HEK293 (cell line): ENCODE data around the gene POMC.

Source experiments
- CTCF ChIA-PET: fragments of 350-600 bp; formaldehyde crosslinking; extraction: SDS; loops from one replicate; lab custom pipeline; 2021; ENCODE audit warnings: antibody characterized with exemption; lab: Yijun Ruan, JAX
- POLR2A ChIA-PET: fragments of 300-600 bp; formaldehyde crosslinking; extraction: SDS; loops from one replicate; lab custom pipeline; 2020; ENCODE audit warnings: antibody characterized with exemption, inconsistent platforms; lab: Yijun Ruan, JAX
- H3K27ac ChIP-seq: fragments of 200-500 bp; sonication (Bioruptor generic); 2 replicates; pipeline ENCODE4 v1.5.1; 2014; ENCODE audit warnings: low read depth, low read length, control low read depth, inconsistent platforms; ENCODE audit errors: extremely low read depth
- H3K36me3 ChIP-seq, 2 experiments: fragments of 200-500 bp in 1 of 2; sonication (Bioruptor generic) in 1 of 2; 1 replicate in 1 of 2; 2 replicates in 1 of 2; pipeline ENCODE4 v1.5.1; 2014 to 2017; ENCODE audit warnings: inconsistent platforms in 2 of 2, low read length in 2 of 2; ENCODE audit not compliant: control insufficient read depth in 2 of 2, insufficient read depth in 1 of 2
- H3K4me1 ChIP-seq: fragments of 200-500 bp; sonication (Bioruptor generic); 2 replicates; pipeline ENCODE4 v1.5.1; 2014; ENCODE audit warnings: mild to moderate bottlenecking, low read length, inconsistent platforms; ENCODE audit not compliant: control insufficient read depth, insufficient read depth
- H3K4me3 ChIP-seq: 2 replicates; pipeline ENCODE4 v1.5.1; 2011; ENCODE audit warnings: low read depth, mild to moderate bottlenecking, control low read depth, low read length, moderate library complexity
- H3K9me3 ChIP-seq: fragments of 200-500 bp; sonication (Bioruptor generic); 2 replicates; pipeline ENCODE4 v1.5.1; 2014; ENCODE audit warnings: low read depth, low read length, inconsistent platforms; ENCODE audit not compliant: control insufficient read depth, insufficient read depth
- CTCF ChIP-seq: fragments of 450-650 bp; formaldehyde crosslinking; IDR thresholded peaks from 2 replicates; pipeline ENCODE4 v1.5.1; 2016; ENCODE audit warnings: missing biosample characterization, missing genetic modification characterization
- MYNN ChIP-seq: fragments of 450-650 bp; formaldehyde crosslinking; IDR thresholded peaks from 2 replicates; pipeline ENCODE4 v1.5.1; 2016; ENCODE audit warnings: missing biosample characterization, missing genetic modification characterization, borderline replicate concordance
- PRDM10 ChIP-seq: fragments of 450-650 bp; formaldehyde crosslinking; IDR thresholded peaks from 2 replicates; pipeline ENCODE4 v1.5.1; 2016; ENCODE audit warnings: missing biosample characterization, missing genetic modification characterization
- PRDM2 ChIP-seq: fragments of 450-650 bp; formaldehyde crosslinking; IDR thresholded peaks from 2 replicates; pipeline ENCODE4 v1.5.1; 2016; ENCODE audit warnings: missing biosample characterization, missing genetic modification characterization, borderline replicate concordance
- SP3 ChIP-seq: fragments of 450-650 bp; formaldehyde crosslinking; IDR thresholded peaks from 2 replicates; pipeline ENCODE4 v1.5.1; 2016; ENCODE audit warnings: missing biosample characterization, missing genetic modification characterization
- ZBTB10 ChIP-seq: fragments of 450-650 bp; formaldehyde crosslinking; IDR thresholded peaks from 2 replicates; pipeline ENCODE4 v1.5.1; 2016; ENCODE audit warnings: missing biosample characterization, missing genetic modification characterization
- ZFP69B ChIP-seq: fragments of 450-650 bp; formaldehyde crosslinking; IDR thresholded peaks from 2 replicates; pipeline ENCODE4 v1.5.1; 2016; ENCODE audit warnings: missing biosample characterization, missing genetic modification characterization
- ZNF140 ChIP-seq: fragments of 450-650 bp; formaldehyde crosslinking; IDR thresholded peaks from 2 replicates; pipeline ENCODE4 v1.5.1; 2016; ENCODE audit warnings: missing biosample characterization, missing genetic modification characterization
- ZNF18 ChIP-seq: fragments of 450-650 bp; formaldehyde crosslinking; IDR thresholded peaks from 2 replicates; pipeline ENCODE4 v1.5.1; 2016; ENCODE audit warnings: missing biosample characterization, missing genetic modification characterization
- ZNF266 ChIP-seq: fragments of 450-650 bp; formaldehyde crosslinking; IDR thresholded peaks from 2 replicates; pipeline ENCODE4 v1.5.1; 2016; ENCODE audit warnings: missing biosample characterization, missing genetic modification characterization, low read depth
- ZNF394 ChIP-seq: fragments of 450-650 bp; formaldehyde crosslinking; IDR thresholded peaks from 2 replicates; pipeline ENCODE4 v1.5.1; 2016; ENCODE audit warnings: missing biosample characterization, missing genetic modification characterization, mild to moderate bottlenecking, moderate library complexity, borderline replicate concordance
- ZNF501 ChIP-seq: fragments of 450-650 bp; formaldehyde crosslinking; IDR thresholded peaks from 2 replicates; pipeline ENCODE4 v1.5.1; 2016; ENCODE audit warnings: missing biosample characterization, missing genetic modification characterization
- ZNF549 ChIP-seq: fragments of 450-650 bp; IDR thresholded peaks from 2 replicates; pipeline ENCODE4 v1.5.1; 2018; ENCODE audit warnings: missing biosample characterization, missing genetic modification characterization, mild to moderate bottlenecking, inconsistent platforms, moderate library complexity
- ZNF571 ChIP-seq: fragments of 450-650 bp; formaldehyde crosslinking; IDR thresholded peaks from 2 replicates; pipeline ENCODE4 v1.5.0; 2017; ENCODE audit warnings: missing biosample characterization, missing genetic modification characterization
- ZNF654 ChIP-seq: fragments of 450-650 bp; formaldehyde crosslinking; IDR thresholded peaks from 2 replicates; pipeline ENCODE4 v1.5.1; 2016; ENCODE audit warnings: low read depth, missing biosample characterization, missing genetic modification characterization
- ZNF677 ChIP-seq: fragments of 450-650 bp; IDR thresholded peaks from 2 replicates; pipeline ENCODE4 v1.5.0; 2018; ENCODE audit warnings: missing biosample characterization, mild to moderate bottlenecking, missing genetic modification characterization, moderate library complexity

Gene POMC

GRCh38 chr2:25169073-25169470 is 692 bp upstream of the POMC start (continued):
- TF ChIP-seq PRDM2 (tag by site-specific recombination), result no peak
- TF ChIP-seq ZBTB10 (tag by site-specific recombination), result no peak
- TF ChIP-seq MYNN (tag by site-specific recombination), result no peak

DNA sequence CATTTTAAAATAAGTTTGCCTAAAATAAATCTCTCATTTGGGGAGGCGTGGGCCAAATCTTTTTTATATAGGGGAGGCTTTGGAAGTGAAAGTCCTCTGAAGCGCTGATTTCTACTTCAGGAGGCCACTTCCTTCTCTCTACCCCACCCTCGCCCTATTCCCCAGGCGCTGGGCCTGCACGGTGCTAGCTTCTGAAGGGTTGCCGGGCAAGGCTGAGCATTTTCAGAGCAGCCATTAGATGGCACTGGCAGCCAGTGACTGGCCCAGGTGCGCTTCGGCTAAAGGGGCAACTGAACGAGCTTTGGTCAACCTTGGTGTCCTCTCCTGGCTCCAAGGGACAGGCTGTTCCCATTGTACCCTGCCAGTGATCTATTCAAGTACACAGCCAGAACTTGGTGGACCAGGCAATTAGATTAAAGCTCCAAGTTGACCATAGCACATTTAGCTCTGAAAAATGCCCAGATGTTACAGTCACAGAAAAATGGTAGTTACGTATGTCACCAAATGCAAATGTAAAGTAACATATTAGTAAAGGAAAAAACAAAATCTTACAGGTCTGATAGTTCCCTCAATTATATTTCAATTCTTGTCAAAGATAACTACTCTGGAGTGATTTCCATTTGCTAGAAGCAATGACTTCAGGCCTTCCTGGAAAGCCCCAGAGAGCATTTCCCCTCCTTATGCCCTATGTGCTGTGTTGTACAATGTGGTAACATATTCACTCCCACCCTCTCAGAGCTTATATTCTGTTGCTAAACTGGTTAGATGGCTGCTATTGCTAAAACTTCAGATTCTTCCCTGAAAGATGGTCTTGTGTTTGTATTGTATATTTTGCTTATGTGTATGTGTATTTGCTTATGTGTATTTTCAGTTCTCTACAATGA is 2.1 kb downstream of the POMC start:
- TF ChIP-seq ZNF266 (tag by site-specific recombination) (no peak), PRDM10 (tag by site-specific recombination) (no peak), ZFP69B (no peak), ZNF140 (tag by site-specific recombination) (no peak), ZNF394 (no peak), SP3 (tag by site-specific recombination) (no peak), ZNF677 (tag by site-specific recombination) (no peak), ZNF549 (tag by site-specific recombination) (no peak), CTCF (peak; percentile 57), MYNN (tag by site-specific recombination) (no peak), ZNF501 (tag by site-specific recombination) (no peak), ZNF654 (tag by site-specific recombination) (peak; percentile 51), ZNF18 (no peak), ZNF571 (tag by site-specific recombination) (no peak)
- CTCF ChIA-PET, result interaction anchor here (0.6 to 2.6 kb wide), 10 partner anchors 22 to 757 kb away, joined by 3 to 26 read pairs (median 4); no protein-coding TSS in a partner anchor
- POLR2A ChIA-PET, result no interaction called here

More for the DNA sequence above, 2.1 kb downstream of the POMC start:
- Histone ChIP-seq H3K4me3 (no peak overlapping the region), H3K27ac (no peak overlapping the region), H3K36me3 (no peaks in the 10 kb centered on the region), H3K4me1 (no peaks in the 10 kb centered on the region), H3K9me3 (no peaks in the 10 kb centered on the region)
